H9 (cell line): ENCODE results near the gene DNAH11. TPM values are rescaled to one million over a fixed set of nuclear protein-coding genes. Genes with fewer than 3 reads are reported as not detected.

ENCODE experiments used
- DNase-seq: peaks from one replicate; pipeline ENCODE4 v3.0.0-alpha.2; 2017
- H2AFZ ChIP-seq: one replicate; pipeline ENCODE4 v1.6.1; 2013; ENCODE audit warnings: mild to moderate bottlenecking, low read length, control low read depth, moderate library complexity
- H2AK5ac ChIP-seq: 2 replicates; pipeline ENCODE4 v1.6.1; 2013; ENCODE audit warnings: low read length, control low read depth, mixed read lengths; ENCODE audit not compliant: insufficient read length
- H2BK120ac ChIP-seq: one replicate; pipeline ENCODE4 v1.6.1; 2013; ENCODE audit warnings: low read depth, mild to moderate bottlenecking, low read length, control low read depth, inconsistent platforms; ENCODE audit not compliant: poor library complexity, severe bottlenecking
- H2BK12ac ChIP-seq: 2 replicates; pipeline ENCODE4 v1.6.1; 2013; ENCODE audit warnings: low read length, control low read depth, mixed read lengths, low read depth; ENCODE audit not compliant: insufficient read length
- H2BK15ac ChIP-seq: 2 replicates; pipeline ENCODE4 v1.6.1; 2013; ENCODE audit warnings: low read depth, low read length, control low read depth
- H2BK20ac ChIP-seq: one replicate; pipeline ENCODE4 v1.6.1; 2013; ENCODE audit warnings: low read depth, mild to moderate bottlenecking, low read length, control low read depth, inconsistent platforms; ENCODE audit not compliant: poor library complexity, severe bottlenecking
- H2BK5ac ChIP-seq: 2 replicates; pipeline ENCODE4 v1.6.1; 2013; ENCODE audit warnings: low read length, control low read depth, mixed read lengths; ENCODE audit not compliant: insufficient read length
- H3K14ac ChIP-seq: 2 replicates; pipeline ENCODE4 v1.6.1; 2013; ENCODE audit warnings: low read length, control low read depth; ENCODE audit not compliant: insufficient read depth
- H3K18ac ChIP-seq: 2 replicates; pipeline ENCODE4 v1.6.1; 2013; ENCODE audit warnings: low read depth, mild to moderate bottlenecking, mixed read lengths, low read length, control low read depth; ENCODE audit not compliant: insufficient read length
- H3K23ac ChIP-seq: 2 replicates; pipeline ENCODE4 v1.6.1; 2013; ENCODE audit warnings: low read length, control low read depth, mixed read lengths, low read depth; ENCODE audit not compliant: insufficient read length
- H3K23me2 ChIP-seq: 2 replicates; pipeline ENCODE4 v1.6.1; 2013; ENCODE audit warnings: low read depth, mild to moderate bottlenecking, mixed read lengths, low read length, control low read depth; ENCODE audit not compliant: insufficient read length, poor library complexity, severe bottlenecking
- H3K27ac ChIP-seq: 2 replicates; pipeline ENCODE4 v1.5.1; 2013; ENCODE audit warnings: low read length, control low read depth, mixed read lengths, low read depth; ENCODE audit not compliant: insufficient read length
- H3K27me3 ChIP-seq: 2 replicates; pipeline ENCODE4 v1.6.1; 2013; ENCODE audit warnings: low read length, control low read depth, inconsistent platforms; ENCODE audit not compliant: insufficient read depth
- H3K4ac ChIP-seq: 2 replicates; pipeline ENCODE4 v1.6.1; 2013; ENCODE audit warnings: low read depth, mild to moderate bottlenecking, control low read depth, inconsistent platforms, low read length, moderate library complexity
- H3K4me1 ChIP-seq: 2 replicates; pipeline ENCODE4 v1.6.1; 2013; ENCODE audit warnings: low read length, control low read depth, inconsistent platforms; ENCODE audit not compliant: insufficient read depth
- H3K4me2 ChIP-seq: 2 replicates; pipeline ENCODE4 v1.6.1; 2013; ENCODE audit warnings: low read length, control low read depth, mixed read lengths; ENCODE audit not compliant: insufficient read length, insufficient read depth
- H3K56ac ChIP-seq: 2 replicates; pipeline ENCODE4 v1.6.1; 2013; ENCODE audit warnings: low read depth, mild to moderate bottlenecking, mixed read lengths, low read length, control low read depth; ENCODE audit not compliant: insufficient read length
- H3K79me1 ChIP-seq: 2 replicates; pipeline ENCODE4 v1.6.1; 2013; ENCODE audit warnings: low read depth, mild to moderate bottlenecking, moderate library complexity, low read length, control low read depth, inconsistent platforms; ENCODE audit not compliant: insufficient read depth, poor library complexity, severe bottlenecking
- H3K79me2 ChIP-seq: 2 replicates; pipeline ENCODE4 v1.6.1; 2013; ENCODE audit warnings: low read length, control low read depth, inconsistent platforms; ENCODE audit not compliant: insufficient read depth
- H3K9ac ChIP-seq: 2 replicates; pipeline ENCODE4 v1.6.1; 2013; ENCODE audit warnings: low read length, control low read depth, mixed read lengths; ENCODE audit not compliant: insufficient read length; ENCODE audit errors: extremely low read depth
- H3K9me3 ChIP-seq: one replicate; pipeline ENCODE4 v1.6.1; 2013; ENCODE audit warnings: low read depth, low read length, inconsistent platforms; ENCODE audit not compliant: control insufficient read depth
- H3T11ph ChIP-seq: one replicate; pipeline ENCODE4 v1.6.1; 2013; ENCODE audit warnings: mild to moderate bottlenecking, low read length, control low read depth, inconsistent platforms
- H4K20me1 ChIP-seq: one replicate; pipeline ENCODE4 v1.6.1; 2013; ENCODE audit not compliant: control insufficient read depth, insufficient read length, insufficient read depth
- H4K5ac ChIP-seq: 2 replicates; pipeline ENCODE4 v1.6.1; 2013; ENCODE audit warnings: low read depth, mild to moderate bottlenecking, mixed read lengths, low read length, control low read depth; ENCODE audit not compliant: insufficient read length
- H4K8ac ChIP-seq: replicated peaks from 2 replicates; pipeline ENCODE4 v1.6.1; 2013; ENCODE audit warnings: low read length, control low read depth, mixed read lengths, low read depth; ENCODE audit not compliant: insufficient read length
- H4K91ac ChIP-seq: 2 replicates; pipeline ENCODE4 v1.6.1; 2013; ENCODE audit warnings: low read depth, mild to moderate bottlenecking, moderate library complexity, mixed read lengths, low read length, control low read depth; ENCODE audit not compliant: insufficient read length
- H3K27ac Mint-ChIP-seq, 3 experiments: 2 replicates in 2 of 3; 3 replicates in 1 of 3; pipeline ENCODE4 v1.8.0; 2020 to 2021; ENCODE audit warnings: mixed read lengths in 3 of 3, mild to moderate bottlenecking in 1 of 3, moderate library complexity in 1 of 3
- H3K27me3 Mint-ChIP-seq: 2 replicates; pipeline ENCODE4 v1.8.0; 2021; ENCODE audit warnings: low read depth, mild to moderate bottlenecking, moderate library complexity, mixed read lengths
- H3K36me3 Mint-ChIP-seq, 3 experiments: 2 replicates in 2 of 3; 3 replicates in 1 of 3; pipeline ENCODE4 v1.8.0; 2020 to 2021; ENCODE audit warnings: low read depth in 3 of 3, mixed read lengths in 3 of 3; ENCODE audit not compliant: insufficient read depth in 1 of 3
- H3K4me1 Mint-ChIP-seq, 2 experiments: 2 replicates each; pipeline ENCODE4 v1.8.0; 2020; ENCODE audit warnings: mixed read lengths in 2 of 2
- H3K4me3 Mint-ChIP-seq, 2 experiments: 2 replicates in 1 of 2; 3 replicates in 1 of 2; pipeline ENCODE4 v1.8.0; 2020 to 2021; ENCODE audit warnings: mild to moderate bottlenecking in 2 of 2, mixed read lengths in 2 of 2, moderate library complexity in 1 of 2
- H3K9me3 Mint-ChIP-seq, 2 experiments: 2 replicates in 1 of 2; 3 replicates in 1 of 2; pipeline ENCODE4 v1.8.0; 2020; ENCODE audit warnings: mild to moderate bottlenecking in 2 of 2, mixed read lengths in 2 of 2, moderate library complexity in 1 of 2
- CTCF ChIP-seq: fragments of 200-600 bp; sonication (generic); conservative IDR thresholded peaks from 3 replicates; pipeline ENCODE4 v1.8.0; 2021; ENCODE audit warnings: antibody characterized with exemption, mild to moderate bottlenecking
- WGBS: extraction: QIAGEN DNeasy Blood & Tissue Kit; methylation state at CpG from one replicate; pipeline ENCODE4 v1.1.7; 2013; ENCODE audit warnings: missing lambda C conversion rate, low lambda C conversion rate, mixed read lengths; ENCODE audit not compliant: insufficient read length; ENCODE audit errors: extremely low coverage; 5-methylcytosine and 5-hydroxymethylcytosine counted together
- total RNA-seq: library from RNA; stranded (reverse); gene quantifications from 2 replicates; pipeline ENCODE4 v1.2.1, GENCODE V29; 2021

Gene DNAH11
- total RNA-seq, 1 experiment from 2014 or later = 2.5 TPM

DNA sequence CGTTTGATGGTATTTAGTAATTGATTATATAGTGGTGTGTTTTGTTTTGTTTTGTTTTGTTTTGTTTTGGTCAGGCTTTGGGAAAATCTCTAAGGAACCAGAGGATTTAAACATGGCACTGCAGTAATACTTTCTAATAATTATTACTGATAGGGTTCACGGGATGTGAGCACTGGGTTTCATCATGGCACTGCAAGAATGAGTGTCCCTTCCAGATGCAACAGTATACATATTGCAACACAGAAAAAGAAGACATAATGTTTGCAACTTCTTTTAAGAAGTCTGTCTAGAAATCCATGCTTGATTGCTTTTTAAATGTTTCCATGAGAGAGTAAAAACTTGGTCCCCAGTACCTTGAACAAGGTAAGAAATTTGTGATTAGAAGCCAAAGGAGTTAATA, 405.1 kb downstream of the DNAH11 start:
- H2AFZ ChIP-seq = no peak overlapping the region
- H4K91ac ChIP-seq = no peak overlapping the region
- peaks cover 7% of the 10 kb centered on the region for H3K23me2 ChIP-seq
- H3K4me2 ChIP-seq = no peak overlapping the region
- Mint-ChIP-seq H3K27ac (no peak overlapping the region), H3K36me3 (peaks cover 0 to 4% (median 0%) of the 10 kb centered on the region in 3 experiments; a peak in 2 of 7 replicates), H3K4me1 (peaks cover 19 to 29% of the 10 kb centered on the region in 2 experiments), H3K9me3 (no peaks in the 10 kb centered on the region), H3K4me3 (no peak overlapping the region), H3K27me3 (peaks cover 8% of the 10 kb centered on the region; the same call in 1 of the 2 replicates)
- H3K14ac ChIP-seq = no peak overlapping the region
- H3K27me3 ChIP-seq = no peaks in the 10 kb centered on the region
- no peak overlapping the region for H3T11ph ChIP-seq
- H2BK12ac ChIP-seq = no peak overlapping the region
- no peak overlapping the region for H4K5ac ChIP-seq
- H2BK20ac ChIP-seq = no peak overlapping the region
- H4K20me1 ChIP-seq = no peaks in the 10 kb centered on the region
- H3K18ac ChIP-seq = no peak overlapping the region
- no peak overlapping the region for H3K56ac ChIP-seq
- no peak overlapping the region for H2BK15ac ChIP-seq
- no peak overlapping the region for H3K27ac ChIP-seq
- no peak overlapping the region for H3K4ac ChIP-seq
- DNase-seq = no peak
- no peak overlapping the region for H2BK5ac ChIP-seq
- peaks cover 9% of the 10 kb centered on the region; the same call in 1 of the 2 replicates for H3K79me2 ChIP-seq
- no peak overlapping the region for H2BK120ac ChIP-seq
- no peak overlapping the region for H2AK5ac ChIP-seq
- TF ChIP-seq CTCF = no peak
- no peak overlapping the region for H3K9ac ChIP-seq
- peaks cover 4% of the 10 kb centered on the region; the same call in 1 of the 2 replicates for H3K4me1 ChIP-seq
- WGBS = no CpG with 5 or more reads among the region's 2 CpGs
- H3K79me1 ChIP-seq = no peaks in the 10 kb centered on the region
- no peaks in the 10 kb centered on the region for H3K9me3 ChIP-seq
- H3K23ac ChIP-seq = no peak overlapping the region
- no peak overlapping the region for H4K8ac ChIP-seq
